OCI-M2 (cell line): ENCODE data around the gene RO60.
A peak's percentile ranks its signal among the peaks of the same experiment; 100 is the strongest.
"Not testable (repeated sequence)": the region's sequence is repeated elsewhere in the genome, so short reads cannot be mapped to it uniquely, and the experiment has no call there.

ENCODE experiments used
- DNase-seq: peaks from one replicate; lab custom pipeline; 2025; ENCODE audit not compliant: unreplicated experiment; lab: John Stamatoyannopoulos, UW

RO60 gene

DNA sequence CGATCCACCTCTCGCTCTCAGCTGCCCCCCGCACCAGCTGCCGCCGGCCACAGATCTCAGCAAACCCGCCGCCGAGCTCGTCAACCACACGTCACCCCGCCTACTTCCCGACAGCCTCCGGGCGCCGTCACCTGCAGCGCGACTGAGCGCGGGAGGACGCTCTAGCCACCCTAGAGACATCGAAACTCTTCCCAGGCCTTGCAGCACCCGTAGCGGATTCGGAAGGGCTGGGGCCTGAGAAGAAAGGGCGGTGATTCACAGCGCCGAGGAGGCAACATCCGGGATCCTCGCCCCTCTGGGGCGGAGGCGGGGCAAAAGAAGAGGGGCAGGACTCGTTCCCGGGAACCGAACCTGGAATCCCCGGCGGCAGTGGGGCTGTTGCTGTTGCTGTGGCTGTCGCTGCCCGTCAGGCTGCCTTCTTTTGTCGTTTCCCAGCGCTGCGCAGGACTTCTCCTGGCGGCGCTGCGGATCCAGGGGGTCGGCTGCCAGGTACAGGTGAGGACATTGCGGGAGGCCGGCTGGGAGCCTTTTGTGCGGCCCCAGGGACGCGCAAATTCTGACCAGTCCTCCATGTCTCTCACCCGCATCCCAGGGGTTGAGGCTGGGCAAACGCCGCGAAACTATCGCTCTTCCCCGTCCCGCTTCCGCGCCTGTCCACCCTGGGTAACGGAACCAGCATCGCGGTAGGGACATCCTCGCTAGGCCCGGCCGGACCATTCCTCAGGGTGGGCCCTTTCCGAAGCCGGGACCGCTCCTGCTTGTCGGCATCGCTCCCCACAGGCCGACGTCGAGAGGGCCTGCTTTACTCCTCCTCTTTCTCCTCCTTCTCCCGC lies at the start of gene RO60, which contains the start of gene UCHL5:
TSS of gene RO60 (plus strand) at position 331 of the 833 bp plus-strand sequence. CDS start 9,443 bp downstream, outside the sequence.
TSS of gene UCHL5 (minus strand) at position 79 of the 833 bp plus-strand sequence. CDS start 100 bp downstream, outside the sequence.
- peak; percentile 70 for DNase-seq

DNA sequence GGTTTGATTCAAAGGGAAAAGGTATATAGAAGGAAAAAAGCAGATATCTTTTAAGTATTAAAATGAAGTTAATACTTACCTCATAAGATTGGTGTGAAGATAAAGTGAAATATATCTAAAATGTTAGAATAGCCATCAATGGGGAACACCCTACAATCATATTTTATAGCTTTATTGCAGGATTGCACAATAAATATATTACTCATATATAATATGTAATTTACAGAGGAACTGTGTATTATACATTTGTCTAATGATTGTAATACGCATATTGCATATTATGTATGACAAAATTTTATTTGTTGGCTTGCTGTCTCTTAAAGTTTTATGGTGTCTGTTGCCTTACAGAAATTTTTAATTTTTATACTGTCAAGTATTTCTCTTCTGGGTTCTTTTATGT lies 48.0 kb upstream of the RO60 start:
- DNase-seq = no peak

DNA sequence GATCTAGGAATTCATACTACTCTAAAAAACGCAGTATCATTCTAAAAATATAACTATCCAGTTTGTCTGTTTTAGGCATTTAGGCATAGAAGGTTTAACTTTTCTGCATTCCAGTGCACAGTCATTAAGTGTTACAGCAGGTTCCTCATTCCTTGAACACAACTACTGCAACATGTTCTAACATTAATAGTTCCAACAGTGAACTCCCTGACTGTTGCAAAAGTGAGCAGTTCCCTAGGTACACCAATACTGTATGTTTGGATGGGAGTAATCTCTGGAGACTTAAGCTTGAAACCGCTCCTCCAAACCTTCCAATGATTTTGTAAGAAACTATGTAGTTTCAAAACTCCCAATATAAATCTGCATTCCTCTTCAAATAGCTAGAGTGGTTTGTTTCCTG lies 46.4 kb upstream of the RO60 start:
- no peak for DNase-seq

DNA sequence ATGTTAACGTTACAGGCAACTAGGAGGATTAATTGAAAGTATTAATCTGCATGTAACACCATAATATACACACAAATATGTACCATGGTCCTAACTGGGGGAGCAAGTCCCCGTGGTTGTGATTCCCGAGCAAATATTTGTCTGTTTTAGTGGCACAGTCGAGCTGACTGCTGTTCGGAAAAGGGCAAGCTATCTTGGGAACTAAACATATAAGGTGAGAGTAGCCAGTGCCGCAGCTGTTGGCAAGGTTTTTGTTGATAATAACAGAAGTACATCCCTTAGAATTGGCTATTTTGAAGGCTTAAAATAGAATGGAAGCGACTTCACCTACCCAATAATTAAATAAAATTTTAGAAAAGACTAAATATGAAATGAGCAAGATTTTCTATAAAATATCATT lies 45.7 kb upstream of the RO60 start:
- no peak for DNase-seq

DNA sequence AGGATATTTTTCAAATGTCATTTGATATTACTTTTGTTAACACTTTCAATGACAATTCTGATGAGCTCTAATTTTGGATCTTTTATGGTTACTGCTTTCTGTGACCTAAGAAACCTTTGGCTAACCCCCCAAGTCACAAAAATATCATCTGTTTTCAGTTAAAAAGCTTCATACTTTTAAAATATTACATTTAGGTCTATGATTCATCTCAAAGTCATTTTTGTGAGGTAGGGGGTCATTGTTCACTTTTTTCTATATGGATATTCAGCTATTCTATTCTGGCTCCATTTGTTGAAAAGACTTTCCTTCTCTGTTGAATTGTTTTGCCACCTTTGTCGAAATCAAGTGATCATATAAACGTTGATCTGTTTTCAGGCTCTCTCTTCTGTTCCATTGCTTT lies 45.0 kb upstream of the RO60 start:
- DNase-seq = no peak

DNA sequence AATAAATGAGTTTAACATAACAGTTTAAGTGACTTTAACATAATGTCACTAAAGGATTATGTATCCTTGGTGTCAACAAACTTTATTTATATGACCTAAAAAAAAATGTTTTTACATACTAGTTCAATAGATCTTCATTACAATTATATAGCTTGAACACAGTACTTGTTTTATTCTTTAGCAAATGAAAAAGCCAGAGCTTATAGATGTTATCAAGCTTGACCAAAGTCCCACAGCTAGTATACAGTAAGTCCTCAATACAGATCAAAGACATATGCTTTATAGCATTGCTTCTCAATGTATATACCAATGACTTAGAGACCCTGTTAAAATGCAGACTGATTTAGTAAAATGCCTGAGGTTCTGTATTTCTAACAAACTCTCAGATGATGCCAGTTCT lies 42.6 kb upstream of the RO60 start:
- no peak for DNase-seq

DNA sequence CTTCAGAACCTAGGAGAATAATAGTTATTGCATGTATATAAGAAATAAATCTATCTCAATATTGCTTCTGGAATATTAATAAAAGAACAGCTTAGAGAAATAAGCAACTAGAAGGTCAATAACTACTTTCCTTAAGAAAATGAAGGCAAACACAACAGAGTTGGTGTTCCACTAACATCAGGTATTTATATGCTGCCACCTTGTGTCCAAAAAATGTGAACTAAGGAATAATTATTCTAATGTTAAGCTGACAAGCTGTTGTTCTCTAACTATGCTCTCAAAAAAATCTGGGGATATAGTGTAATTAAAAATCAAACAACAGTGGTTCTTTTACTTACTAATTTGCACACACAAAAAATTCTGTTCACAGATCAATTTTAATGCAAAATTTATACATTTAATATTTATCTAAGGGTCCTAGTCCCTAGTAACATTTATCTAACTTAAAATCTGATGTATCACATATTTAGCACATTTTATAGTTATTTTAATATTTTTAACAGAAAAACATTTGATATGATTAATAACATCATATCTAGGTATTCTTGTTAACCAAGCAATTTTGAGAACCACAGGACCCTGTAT lies 39.9 kb upstream of the RO60 start:
- no peak for DNase-seq

DNA sequence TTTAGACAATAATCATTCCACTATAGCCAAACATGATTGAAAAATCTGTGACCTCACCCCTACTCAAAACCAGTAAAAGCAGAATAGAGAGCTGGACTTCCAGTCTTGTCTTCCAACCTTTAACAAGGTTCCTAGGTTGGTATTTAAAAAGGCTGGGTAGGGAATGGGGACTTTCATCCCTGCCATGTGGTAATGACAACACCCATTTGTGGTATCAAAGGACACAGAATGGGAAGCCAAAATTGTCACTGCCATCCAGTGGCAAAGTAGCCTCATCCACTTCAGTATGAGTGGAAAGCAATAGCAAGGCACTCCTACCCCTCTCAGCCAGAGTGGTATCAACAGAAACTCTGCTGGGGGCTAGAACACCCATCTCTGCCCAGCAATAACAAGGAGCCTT lies 34.2 kb upstream of the RO60 start:
- no peak for DNase-seq

DNA sequence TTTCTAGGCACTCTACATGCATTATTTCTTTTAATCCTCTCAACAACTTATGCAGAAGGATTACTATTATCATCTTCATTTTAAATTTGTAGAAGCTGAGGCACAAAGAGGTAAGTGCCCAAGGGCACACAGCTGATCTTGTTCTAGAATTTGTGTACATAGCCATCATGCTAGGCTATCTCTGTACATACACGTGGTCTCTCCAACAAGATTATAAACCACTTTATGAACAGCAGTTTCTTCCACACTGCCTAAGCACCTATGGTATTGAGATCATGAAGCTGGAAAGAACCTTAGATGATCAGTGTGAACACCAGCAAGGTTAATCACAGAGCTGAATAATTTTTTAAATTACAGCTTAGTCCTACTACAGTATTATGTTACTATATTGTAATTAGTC lies 29.1 kb upstream of the RO60 start:
- DNase-seq = no peak

DNA sequence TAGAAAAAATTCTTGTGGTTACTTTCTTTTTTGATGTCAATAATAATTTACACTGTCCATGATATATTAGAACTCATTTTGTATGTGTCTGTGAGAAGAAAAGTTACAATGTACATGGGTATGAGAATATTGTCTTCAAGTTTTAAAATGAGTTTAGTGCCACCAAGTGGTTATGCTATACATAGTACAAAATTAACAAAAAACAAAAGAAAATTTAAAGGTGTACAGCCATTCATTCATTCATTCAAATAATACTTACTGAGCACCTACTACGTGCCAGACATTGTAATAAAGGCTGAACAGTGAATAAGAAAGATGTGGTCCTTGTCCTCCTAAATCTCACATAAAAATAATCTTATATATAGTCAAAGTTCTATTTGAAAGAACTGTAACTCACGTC lies 28.0 kb upstream of the RO60 start:
- no peak for DNase-seq

DNA sequence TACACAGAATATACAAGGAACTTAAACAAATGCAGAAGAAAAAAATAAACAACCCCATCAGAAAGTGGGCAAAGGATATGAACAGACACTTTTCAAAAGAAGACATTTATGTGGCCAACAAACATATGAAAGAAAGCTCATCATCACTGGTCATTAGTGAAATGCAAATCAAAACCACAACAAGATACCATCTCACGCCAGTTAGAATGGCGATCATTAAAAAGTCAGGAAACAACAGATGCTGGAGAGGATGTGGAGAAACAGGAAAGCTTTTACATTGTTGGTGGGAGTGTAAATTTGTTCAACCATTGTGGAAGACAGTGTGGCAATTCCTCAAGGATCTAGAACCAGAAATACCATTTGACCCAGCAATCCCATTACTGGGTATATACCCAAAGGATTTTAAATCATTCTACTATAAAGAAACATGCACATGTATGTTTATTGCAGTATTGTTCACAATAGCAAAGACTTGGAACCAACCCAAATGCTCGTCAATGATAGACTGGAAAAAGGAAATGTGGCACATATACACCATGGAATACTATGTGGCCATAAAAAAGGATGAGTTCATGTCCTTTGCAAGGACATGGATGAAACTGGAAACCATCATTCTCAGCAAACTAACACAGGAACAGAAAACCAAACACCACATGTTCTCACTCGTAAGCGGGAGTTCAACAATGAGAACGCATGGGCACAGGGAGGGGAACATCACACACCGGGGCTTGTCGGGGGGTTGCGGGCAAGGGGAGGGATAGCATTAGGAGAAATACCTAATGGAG lies 26.6 kb upstream of the RO60 start:
- DNase-seq = not testable (repeated sequence)

DNA sequence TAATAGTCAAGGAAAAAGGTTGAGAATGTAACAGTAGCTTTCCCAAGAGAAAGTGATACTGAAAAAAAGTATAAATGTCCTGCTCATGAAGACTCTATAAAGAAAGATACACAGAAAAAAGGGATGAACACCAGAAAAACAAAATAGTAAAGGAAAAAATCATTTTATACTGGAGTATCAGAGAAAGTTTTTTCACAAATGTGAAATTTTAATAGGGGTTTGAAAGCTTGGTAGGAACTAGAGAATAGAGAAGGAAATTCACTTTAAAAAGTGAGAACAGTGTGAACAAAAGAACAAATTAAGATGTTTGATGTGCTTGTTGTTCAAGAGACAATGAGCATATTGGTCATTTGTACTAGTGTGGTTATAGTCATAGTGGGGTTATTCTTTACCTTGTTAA lies 25.8 kb upstream of the RO60 start:
- DNase-seq = no peak

DNA sequence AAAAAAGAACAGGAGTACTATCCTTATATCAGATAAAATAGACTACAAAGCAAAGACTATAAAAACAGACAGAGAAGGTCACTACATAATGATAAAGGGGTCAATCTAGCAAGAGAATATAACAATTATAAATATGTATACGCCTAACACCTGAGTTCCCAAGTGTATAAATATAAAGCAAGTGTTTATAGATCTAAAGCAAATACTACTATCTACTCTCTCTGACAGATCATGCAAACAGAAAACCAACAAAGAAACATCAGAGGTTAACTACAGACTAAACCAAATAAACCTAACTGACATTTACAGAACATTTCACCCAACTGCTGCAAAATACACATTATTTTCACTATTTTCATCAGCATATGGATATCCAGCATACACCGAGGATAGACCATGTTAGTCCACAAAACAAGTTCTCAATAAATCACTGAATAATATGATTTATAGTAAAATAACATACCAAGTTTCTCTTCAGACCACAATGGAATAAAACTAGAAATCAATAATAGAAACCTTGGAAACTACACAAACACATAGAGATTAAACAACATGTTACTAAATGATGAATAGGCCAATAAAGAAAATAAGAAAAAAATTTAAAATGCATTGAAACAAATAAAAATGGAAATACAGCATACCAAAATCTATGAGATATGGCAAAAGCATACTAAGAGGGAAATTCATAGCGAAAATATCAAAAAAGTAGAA lies 22.9 kb upstream of the RO60 start:
- no peak for DNase-seq

DNA sequence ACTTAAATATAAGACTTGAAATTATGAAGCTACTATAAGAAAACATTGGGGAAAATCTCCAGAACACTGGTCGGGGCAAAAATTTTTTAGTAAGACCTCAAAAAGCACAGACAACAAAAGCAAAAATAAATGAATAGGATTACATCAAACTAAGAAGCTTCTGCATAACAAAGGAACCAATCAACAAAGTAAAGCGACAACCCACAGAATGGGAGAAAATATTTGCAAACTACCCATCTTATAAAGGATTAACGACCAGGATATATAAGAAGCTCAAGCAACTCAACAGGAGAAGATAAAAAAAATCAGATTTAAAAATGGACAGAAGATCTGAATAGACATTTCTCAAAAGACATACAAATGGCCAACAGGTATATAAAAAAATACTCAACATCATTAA lies 19.4 kb upstream of the RO60 start:
- DNase-seq = no peak

DNA sequence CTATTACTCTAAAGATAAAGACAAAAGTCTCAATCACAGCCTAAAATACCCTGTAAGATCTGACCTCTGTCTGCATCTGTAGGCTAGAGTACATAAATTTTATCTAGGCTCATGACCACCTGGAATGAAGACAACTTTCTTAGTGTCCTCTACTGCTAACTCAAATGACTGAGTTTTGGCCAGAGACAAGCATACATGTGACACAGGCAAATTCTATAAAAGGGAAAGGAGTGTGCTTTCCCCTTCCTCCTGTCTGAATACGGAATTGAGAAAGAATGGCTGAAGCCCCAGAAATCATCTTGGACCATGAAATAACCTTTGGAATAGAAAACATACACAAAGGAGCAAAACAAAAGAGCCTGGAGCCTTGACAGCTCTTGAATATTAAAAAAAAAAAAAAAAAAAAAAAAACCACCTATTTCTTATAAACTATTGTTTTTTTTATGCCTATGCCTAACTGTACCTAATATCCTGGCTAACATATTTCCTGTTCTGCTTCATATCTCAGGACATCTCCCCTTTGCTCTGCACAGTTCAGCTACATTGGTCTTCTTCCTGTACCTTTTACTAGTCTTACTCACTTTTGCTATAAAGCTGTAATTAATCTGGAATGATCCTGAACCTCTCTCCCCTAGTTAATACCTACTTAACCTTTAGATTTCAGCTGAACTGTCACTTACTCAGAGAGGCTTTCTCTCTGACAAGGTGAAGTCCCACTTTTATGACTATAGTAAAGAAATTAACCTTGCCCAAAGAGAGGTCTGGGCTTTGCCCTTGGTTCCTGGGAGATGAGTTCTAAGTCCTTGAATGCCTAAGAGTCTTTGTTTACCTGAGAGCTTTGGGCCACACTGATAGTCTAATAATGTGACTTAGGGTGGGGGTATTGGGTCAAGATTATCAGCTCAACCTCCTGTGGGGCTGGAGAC lies 16.4 kb upstream of the RO60 start:
- DNase-seq = no peak

DNA sequence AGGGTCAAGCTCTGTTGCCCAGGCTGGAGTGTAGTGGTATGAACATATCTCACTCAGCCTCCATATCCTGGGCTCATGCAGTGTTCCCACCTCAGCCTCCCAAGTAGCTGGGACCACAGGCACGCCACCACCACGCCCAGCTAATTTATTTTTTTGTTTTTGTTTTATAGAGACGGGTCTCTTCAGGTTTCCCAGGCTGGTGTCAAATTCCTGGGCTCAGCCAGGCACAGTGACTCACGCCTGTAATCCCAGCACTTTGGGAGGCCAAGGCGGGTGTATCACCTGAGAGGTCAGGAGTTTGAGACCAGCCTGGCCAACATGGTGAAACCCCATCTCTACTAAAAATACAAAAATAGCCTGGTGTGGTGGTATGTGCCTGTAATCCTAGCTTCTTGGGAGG lies 10.5 kb upstream of the RO60 start:
- DNase-seq = not testable (repeated sequence)

DNA sequence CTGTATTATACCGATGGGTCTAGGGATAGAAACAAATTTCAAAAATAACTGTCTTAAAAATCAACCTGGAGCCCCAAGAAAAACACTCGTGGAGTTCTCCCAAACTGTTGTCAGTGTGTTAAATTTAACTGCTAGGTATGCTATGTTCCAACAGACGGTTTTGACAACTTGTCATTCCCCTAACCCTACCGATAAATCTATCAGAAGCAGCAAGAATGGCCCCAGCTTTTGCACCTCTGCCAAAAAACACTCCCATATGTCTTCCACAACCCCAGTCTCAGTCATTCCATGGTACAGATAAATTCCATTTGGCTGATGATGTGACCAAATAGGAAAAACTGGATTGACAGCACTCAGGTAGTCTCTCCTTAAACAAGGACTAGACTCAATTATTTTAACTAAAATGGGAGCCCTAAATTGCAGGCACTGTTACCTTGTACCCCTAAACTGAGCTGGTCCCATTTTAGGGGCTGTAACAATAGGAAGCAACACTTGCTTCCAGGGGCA lies 5.2 kb upstream of the RO60 start:
- DNase-seq = no peak

DNA sequence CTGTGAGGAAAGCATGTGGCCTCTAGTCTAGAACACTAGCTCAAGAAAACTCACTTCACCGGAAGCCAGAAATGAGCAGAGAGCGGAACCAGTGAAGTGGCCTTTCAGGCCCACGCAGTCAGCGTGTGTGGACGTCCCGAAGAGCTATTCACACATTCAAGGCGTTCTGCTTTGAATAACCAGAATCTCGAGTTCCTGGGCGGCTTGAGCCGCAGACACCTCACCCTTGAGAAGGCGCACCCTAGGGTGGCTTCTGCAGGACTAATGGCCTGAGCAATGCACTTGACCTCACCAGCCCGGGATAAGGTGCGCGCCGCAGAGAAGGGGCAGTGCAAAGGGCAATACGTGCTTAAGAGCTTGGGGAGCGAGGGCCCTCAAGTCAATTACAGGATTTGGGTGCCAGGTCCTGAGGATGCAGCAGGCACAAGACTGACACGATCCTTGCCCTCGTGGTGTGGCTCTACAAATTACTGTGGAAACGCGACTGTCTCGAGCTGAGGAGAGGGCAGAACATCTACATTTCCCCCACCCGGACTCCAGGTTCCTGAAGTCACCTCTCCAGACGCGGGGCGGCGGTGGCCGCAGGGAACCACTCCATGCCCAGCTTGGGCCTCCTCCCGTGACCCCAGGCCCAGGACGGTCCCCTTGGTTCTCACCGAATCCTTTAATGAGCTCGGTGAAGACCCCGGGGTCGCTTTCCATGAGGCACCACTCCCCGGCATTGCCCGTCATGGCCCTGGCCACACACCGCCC lies 707 bp upstream of the RO60 start:
- DNase-seq = no peak

DNA sequence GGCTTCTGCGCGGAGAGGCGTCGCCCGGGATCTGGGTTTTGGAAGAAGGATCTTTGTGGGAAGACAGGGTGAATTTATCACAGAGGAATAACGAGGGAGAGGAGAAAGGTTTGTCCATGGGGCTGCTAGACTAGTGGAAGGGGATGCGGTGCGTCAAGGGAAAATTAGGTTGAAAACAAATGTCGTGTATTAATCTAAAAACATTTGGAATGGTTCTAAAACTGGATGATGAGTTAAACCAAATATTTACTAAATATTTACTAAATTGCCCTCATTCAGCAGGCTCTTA lies 647 bp downstream of the RO60 start:
- no peak for DNase-seq
